Loucy (cell line): ENCODE results near the gene TESMIN.

Source experiments
- EZH2phosphoT487 ChIP-seq: fragments of 200-600 bp; IDR thresholded peaks from 2 replicates; pipeline ENCODE4 v1.6.1; 2018; ENCODE audit warnings: antibody characterized with exemption, mild to moderate bottlenecking, moderate library complexity, borderline replicate concordance
- TF ChIP-seq, protein P1 (sequence below): fragments of 200-600 bp; sonication (generic); conservative IDR thresholded peaks from 2 replicates; pipeline ENCODE4 v1.5.1; 2014; ENCODE audit warnings: mild to moderate bottlenecking, antibody characterized with exemption, low read length

- TF ChIP-seq, protein P1, sequence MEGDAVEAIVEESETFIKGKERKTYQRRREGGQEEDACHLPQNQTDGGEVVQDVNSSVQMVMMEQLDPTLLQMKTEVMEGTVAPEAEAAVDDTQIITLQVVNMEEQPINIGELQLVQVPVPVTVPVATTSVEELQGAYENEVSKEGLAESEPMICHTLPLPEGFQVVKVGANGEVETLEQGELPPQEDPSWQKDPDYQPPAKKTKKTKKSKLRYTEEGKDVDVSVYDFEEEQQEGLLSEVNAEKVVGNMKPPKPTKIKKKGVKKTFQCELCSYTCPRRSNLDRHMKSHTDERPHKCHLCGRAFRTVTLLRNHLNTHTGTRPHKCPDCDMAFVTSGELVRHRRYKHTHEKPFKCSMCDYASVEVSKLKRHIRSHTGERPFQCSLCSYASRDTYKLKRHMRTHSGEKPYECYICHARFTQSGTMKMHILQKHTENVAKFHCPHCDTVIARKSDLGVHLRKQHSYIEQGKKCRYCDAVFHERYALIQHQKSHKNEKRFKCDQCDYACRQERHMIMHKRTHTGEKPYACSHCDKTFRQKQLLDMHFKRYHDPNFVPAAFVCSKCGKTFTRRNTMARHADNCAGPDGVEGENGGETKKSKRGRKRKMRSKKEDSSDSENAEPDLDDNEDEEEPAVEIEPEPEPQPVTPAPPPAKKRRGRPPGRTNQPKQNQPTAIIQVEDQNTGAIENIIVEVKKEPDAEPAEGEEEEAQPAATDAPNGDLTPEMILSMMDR: no peak
- TF ChIP-seq EZH2phosphoT487: no peak
Measured at GRCh38 chr11:68683121-68683520, 68.2 kb downstream of the TESMIN start.
